GM23338 (cell line): ENCODE results near the gene COA1. TPM values are rescaled to one million over a fixed set of nuclear protein-coding genes. Genes with fewer than 3 reads are reported as not detected.

Source experiments
- ATAC-seq: fragments of 200-7000 bp; cut with Tn5 transposase; 3 replicates; pipeline ENCODE4 v1.9.1; 2020
- DNase-seq: peaks from one replicate; pipeline ENCODE4 v3.0.0-alpha.2; 2015; ENCODE audit warnings: low spot score
- H2AFZ ChIP-seq: fragments of 200-600 bp; sonication (generic); 2 replicates; pipeline ENCODE4 v1.8.0; 2016; ENCODE audit warnings: antibody characterized with exemption, mild to moderate bottlenecking, moderate library complexity
- H3F3A ChIP-seq: fragments of 200-600 bp; sonication (generic); replicated peaks from 2 replicates; pipeline ENCODE4 v1.8.0; 2017; ENCODE audit warnings: antibody characterized with exemption, mixed run types, low read depth
- H3K27ac ChIP-seq: fragments of 200-600 bp; sonication (generic); 2 replicates; pipeline ENCODE4 v1.6.1; 2016; ENCODE audit warnings: low read depth
- H3K27me3 ChIP-seq: fragments of 200-600 bp; sonication (generic); 2 replicates; pipeline ENCODE4 v1.8.0; 2016; ENCODE audit warnings: mild to moderate bottlenecking, mixed run types, moderate library complexity; ENCODE audit not compliant: insufficient read depth
- H3K36me3 ChIP-seq: fragments of 200-600 bp; sonication (generic); 2 replicates; pipeline ENCODE4 v1.8.0; 2016; ENCODE audit warnings: mild to moderate bottlenecking; ENCODE audit not compliant: insufficient read depth
- H3K4me1 ChIP-seq: fragments of 200-600 bp; sonication (generic); 2 replicates; pipeline ENCODE4 v1.8.0; 2016; ENCODE audit warnings: mild to moderate bottlenecking, moderate library complexity; ENCODE audit not compliant: insufficient read depth
- H3K4me2 ChIP-seq: fragments of 200-600 bp; sonication (generic); 2 replicates; pipeline ENCODE4 v1.7.1; 2017; ENCODE audit warnings: mixed run types
- H3K4me3 ChIP-seq: fragments of 200-600 bp; sonication (generic); 2 replicates; pipeline ENCODE4 v1.6.1; 2016; ENCODE audit warnings: mixed run types
- H3K79me2 ChIP-seq: fragments of 200-600 bp; sonication (generic); replicated peaks from 2 replicates; pipeline ENCODE4 v1.8.0; 2017; ENCODE audit warnings: mild to moderate bottlenecking; ENCODE audit not compliant: insufficient read depth
- H3K9me2 ChIP-seq: fragments of 200-600 bp; sonication (generic); 2 replicates; pipeline ENCODE4 v1.8.0; 2017; ENCODE audit not compliant: insufficient read depth
- H4K20me1 ChIP-seq: fragments of 200-600 bp; sonication (generic); replicated peaks from 2 replicates; pipeline ENCODE4 v1.8.0; 2017; ENCODE audit warnings: mild to moderate bottlenecking; ENCODE audit not compliant: insufficient read depth
- H3K27ac Mint-ChIP-seq: 2 replicates; pipeline ENCODE4 v1.8.0; 2020; ENCODE audit warnings: inconsistent platforms, mild to moderate bottlenecking, moderate library complexity, mixed read lengths
- H3K27me3 Mint-ChIP-seq: 3 replicates; pipeline ENCODE4 v1.8.0; 2022; ENCODE audit warnings: low read depth, mild to moderate bottlenecking, moderate library complexity, mixed read lengths, inconsistent platforms; ENCODE audit not compliant: insufficient read depth, poor library complexity
- H3K36me3 Mint-ChIP-seq: 3 replicates; pipeline ENCODE4 v1.8.0; 2021; ENCODE audit warnings: low read depth, mild to moderate bottlenecking, inconsistent platforms, moderate library complexity, mixed read lengths
- H3K4me1 Mint-ChIP-seq: 3 replicates; pipeline ENCODE4 v1.8.0; 2020; ENCODE audit warnings: mild to moderate bottlenecking, inconsistent platforms, mixed read lengths
- H3K4me3 Mint-ChIP-seq: 3 replicates; pipeline ENCODE4 v1.8.0; 2021; ENCODE audit warnings: moderate library complexity, mild to moderate bottlenecking, inconsistent platforms, mixed read lengths
- H3K9me3 Mint-ChIP-seq: 3 replicates; pipeline ENCODE4 v1.8.0; 2020; ENCODE audit warnings: moderate library complexity, mild to moderate bottlenecking, inconsistent platforms, mixed read lengths
- CREB1 ChIP-seq: fragments of 250-450 bp; sonication (Bioruptor Pico); IDR thresholded peaks from 2 replicates; pipeline ENCODE4 v1.5.0; 2020; ENCODE audit warnings: low read depth, mild to moderate bottlenecking, moderate library complexity
- EZH2 ChIP-seq: fragments of 200-600 bp; sonication (generic); IDR thresholded peaks from one replicate; pipeline ENCODE4 v1.8.0; 2017; ENCODE audit warnings: antibody characterized with exemption, mild to moderate bottlenecking, low read depth; ENCODE audit not compliant: unreplicated experiment
- EZH2phosphoT487 ChIP-seq: fragments of 200-600 bp; sonication (generic); IDR thresholded peaks from one replicate; pipeline ENCODE4 v1.8.1; 2018; ENCODE audit warnings: antibody characterized with exemption; ENCODE audit not compliant: unreplicated experiment
- JUNB ChIP-seq: IDR thresholded peaks from one replicate; pipeline ENCODE4 v1.6.1; 2016; ENCODE audit warnings: antibody characterized with exemption; ENCODE audit not compliant: unreplicated experiment
- NANOG ChIP-seq: IDR thresholded peaks from 2 replicates; pipeline ENCODE4 v1.6.1; 2016; ENCODE audit warnings: antibody characterized with exemption, borderline replicate concordance
- POLR2AphosphoS5 ChIP-seq: IDR thresholded peaks from 2 replicates; pipeline ENCODE4 v1.6.1; 2016; ENCODE audit warnings: antibody characterized with exemption, low read depth
- STAT1 ChIP-seq: IDR thresholded peaks from one replicate; pipeline ENCODE4 v1.6.1; 2016; ENCODE audit warnings: antibody characterized with exemption; ENCODE audit not compliant: unreplicated experiment
- ZNF331 ChIP-seq: fragments of 250-450 bp; sonication (Bioruptor Pico); IDR thresholded peaks from 2 replicates; pipeline ENCODE4 v1.5.0; 2020; ENCODE audit warnings: low read depth, mild to moderate bottlenecking, moderate library complexity
- polyA plus RNA-seq: library from polyadenylated mRNA; unstranded; fragments of >200 nt; fragmentation: Nextera tagmentation; extraction: Ambion mirVana; gene quantifications from 2 replicates; pipeline ENCODE4 v1.2.1, GENCODE V29; 2016
- total RNA-seq: library from RNA; depleted of rRNA; stranded (reverse); fragments of >200 nt; shearing (Covaris generic); gene quantifications from 2 replicates; pipeline ENCODE4 v1.2.3, GENCODE V29; 2014
- TF ChIP-seq, protein P1 (sequence below), 2 experiments: fragments of 200-600 bp in 1 of 2; sonication (generic) in 1 of 2; conservative IDR thresholded peaks; 2 replicates each; pipeline versions ENCODE4 v1.5.1 to v1.6.1; 2016 to 2017; ENCODE audit warnings: antibody characterized with exemption in 2 of 2, low read depth in 2 of 2, mild to moderate bottlenecking in 2 of 2, moderate library complexity in 1 of 2
- TF ChIP-seq, protein P2 (sequence below): fragments of 250-450 bp; sonication (Bioruptor Pico); IDR thresholded peaks from 2 replicates; pipeline ENCODE4 v1.5.0; 2020; ENCODE audit warnings: mild to moderate bottlenecking, moderate library complexity
- TF ChIP-seq, protein P3 (sequence below): IDR thresholded peaks from one replicate; pipeline ENCODE4 v1.6.1; 2018; ENCODE audit warnings: antibody characterized with exemption; ENCODE audit not compliant: unreplicated experiment

The COA1 gene
- total and polyA plus RNA-seq, 2 experiments from 2014 or later = 156 to 158 TPM

DNA sequence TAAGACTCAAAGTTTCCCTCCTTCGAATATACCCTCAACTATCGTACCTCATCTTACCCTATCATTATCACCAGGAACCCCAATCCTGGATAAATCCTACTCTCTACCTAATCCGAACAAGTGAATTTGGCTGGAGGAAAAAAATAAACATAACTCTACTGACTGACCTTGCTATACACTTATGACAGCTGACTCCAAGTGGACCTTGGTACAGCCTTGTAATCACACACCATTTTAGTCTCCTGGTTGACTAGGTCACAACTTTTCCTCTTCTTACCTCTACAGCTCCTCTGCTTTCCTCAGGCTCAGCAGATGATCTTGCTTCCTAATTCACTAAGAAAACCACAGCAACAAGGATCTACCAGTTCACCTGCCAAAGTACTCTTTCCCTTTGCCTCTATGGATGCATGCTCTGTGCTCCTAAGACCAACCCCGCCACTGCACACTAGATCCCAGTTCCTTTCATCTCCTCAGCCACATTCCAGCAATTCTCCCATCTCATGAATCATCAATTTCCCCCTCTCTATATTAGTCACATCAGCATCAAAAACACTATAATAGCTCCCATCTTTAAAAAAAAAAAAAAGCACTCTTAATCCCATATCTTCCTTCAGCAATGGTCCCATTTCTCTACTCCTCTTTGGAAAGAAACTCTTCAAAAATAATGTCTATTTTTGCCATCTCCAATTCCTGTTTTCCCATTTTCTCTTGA, 35.5 kb downstream of the COA1 start:
- Histone ChIP-seq H3K4me2 (no peak overlapping the region), H3K4me3 (no peak overlapping the region), H2AFZ (no peak overlapping the region), H3K79me2 (peaks cover 98% of the 10 kb centered on the region), H3K9me2 (no peaks in the 10 kb centered on the region), H3K4me1 (peaks cover 46% of the 10 kb centered on the region), H3K36me3 (no peaks in the 10 kb centered on the region), H3F3A (no peaks in the 10 kb centered on the region), H3K27ac (no peak overlapping the region), H4K20me1 (peaks cover 29% of the 10 kb centered on the region), H3K27me3 (no peaks in the 10 kb centered on the region)
- no peaks in the 10 kb centered on the region; the same call in 2 of the 3 replicates for H3K36me3 Mint-ChIP-seq
- H3K4me1 Mint-ChIP-seq = peaks cover 16% of the 10 kb centered on the region; the same call in 2 of the 3 replicates
- no peaks in the 10 kb centered on the region for H3K27me3 Mint-ChIP-seq
- TF ChIP-seq EZH2 = no peak
- no peak for TF ChIP-seq POLR2AphosphoS5
- TF ChIP-seq, protein P1, sequence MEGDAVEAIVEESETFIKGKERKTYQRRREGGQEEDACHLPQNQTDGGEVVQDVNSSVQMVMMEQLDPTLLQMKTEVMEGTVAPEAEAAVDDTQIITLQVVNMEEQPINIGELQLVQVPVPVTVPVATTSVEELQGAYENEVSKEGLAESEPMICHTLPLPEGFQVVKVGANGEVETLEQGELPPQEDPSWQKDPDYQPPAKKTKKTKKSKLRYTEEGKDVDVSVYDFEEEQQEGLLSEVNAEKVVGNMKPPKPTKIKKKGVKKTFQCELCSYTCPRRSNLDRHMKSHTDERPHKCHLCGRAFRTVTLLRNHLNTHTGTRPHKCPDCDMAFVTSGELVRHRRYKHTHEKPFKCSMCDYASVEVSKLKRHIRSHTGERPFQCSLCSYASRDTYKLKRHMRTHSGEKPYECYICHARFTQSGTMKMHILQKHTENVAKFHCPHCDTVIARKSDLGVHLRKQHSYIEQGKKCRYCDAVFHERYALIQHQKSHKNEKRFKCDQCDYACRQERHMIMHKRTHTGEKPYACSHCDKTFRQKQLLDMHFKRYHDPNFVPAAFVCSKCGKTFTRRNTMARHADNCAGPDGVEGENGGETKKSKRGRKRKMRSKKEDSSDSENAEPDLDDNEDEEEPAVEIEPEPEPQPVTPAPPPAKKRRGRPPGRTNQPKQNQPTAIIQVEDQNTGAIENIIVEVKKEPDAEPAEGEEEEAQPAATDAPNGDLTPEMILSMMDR (conservative IDR thresholded peaks at IDR 0.05; ENCODE audit: low read depth in 2 of 2) = no peak
- TF ChIP-seq, protein P2, sequence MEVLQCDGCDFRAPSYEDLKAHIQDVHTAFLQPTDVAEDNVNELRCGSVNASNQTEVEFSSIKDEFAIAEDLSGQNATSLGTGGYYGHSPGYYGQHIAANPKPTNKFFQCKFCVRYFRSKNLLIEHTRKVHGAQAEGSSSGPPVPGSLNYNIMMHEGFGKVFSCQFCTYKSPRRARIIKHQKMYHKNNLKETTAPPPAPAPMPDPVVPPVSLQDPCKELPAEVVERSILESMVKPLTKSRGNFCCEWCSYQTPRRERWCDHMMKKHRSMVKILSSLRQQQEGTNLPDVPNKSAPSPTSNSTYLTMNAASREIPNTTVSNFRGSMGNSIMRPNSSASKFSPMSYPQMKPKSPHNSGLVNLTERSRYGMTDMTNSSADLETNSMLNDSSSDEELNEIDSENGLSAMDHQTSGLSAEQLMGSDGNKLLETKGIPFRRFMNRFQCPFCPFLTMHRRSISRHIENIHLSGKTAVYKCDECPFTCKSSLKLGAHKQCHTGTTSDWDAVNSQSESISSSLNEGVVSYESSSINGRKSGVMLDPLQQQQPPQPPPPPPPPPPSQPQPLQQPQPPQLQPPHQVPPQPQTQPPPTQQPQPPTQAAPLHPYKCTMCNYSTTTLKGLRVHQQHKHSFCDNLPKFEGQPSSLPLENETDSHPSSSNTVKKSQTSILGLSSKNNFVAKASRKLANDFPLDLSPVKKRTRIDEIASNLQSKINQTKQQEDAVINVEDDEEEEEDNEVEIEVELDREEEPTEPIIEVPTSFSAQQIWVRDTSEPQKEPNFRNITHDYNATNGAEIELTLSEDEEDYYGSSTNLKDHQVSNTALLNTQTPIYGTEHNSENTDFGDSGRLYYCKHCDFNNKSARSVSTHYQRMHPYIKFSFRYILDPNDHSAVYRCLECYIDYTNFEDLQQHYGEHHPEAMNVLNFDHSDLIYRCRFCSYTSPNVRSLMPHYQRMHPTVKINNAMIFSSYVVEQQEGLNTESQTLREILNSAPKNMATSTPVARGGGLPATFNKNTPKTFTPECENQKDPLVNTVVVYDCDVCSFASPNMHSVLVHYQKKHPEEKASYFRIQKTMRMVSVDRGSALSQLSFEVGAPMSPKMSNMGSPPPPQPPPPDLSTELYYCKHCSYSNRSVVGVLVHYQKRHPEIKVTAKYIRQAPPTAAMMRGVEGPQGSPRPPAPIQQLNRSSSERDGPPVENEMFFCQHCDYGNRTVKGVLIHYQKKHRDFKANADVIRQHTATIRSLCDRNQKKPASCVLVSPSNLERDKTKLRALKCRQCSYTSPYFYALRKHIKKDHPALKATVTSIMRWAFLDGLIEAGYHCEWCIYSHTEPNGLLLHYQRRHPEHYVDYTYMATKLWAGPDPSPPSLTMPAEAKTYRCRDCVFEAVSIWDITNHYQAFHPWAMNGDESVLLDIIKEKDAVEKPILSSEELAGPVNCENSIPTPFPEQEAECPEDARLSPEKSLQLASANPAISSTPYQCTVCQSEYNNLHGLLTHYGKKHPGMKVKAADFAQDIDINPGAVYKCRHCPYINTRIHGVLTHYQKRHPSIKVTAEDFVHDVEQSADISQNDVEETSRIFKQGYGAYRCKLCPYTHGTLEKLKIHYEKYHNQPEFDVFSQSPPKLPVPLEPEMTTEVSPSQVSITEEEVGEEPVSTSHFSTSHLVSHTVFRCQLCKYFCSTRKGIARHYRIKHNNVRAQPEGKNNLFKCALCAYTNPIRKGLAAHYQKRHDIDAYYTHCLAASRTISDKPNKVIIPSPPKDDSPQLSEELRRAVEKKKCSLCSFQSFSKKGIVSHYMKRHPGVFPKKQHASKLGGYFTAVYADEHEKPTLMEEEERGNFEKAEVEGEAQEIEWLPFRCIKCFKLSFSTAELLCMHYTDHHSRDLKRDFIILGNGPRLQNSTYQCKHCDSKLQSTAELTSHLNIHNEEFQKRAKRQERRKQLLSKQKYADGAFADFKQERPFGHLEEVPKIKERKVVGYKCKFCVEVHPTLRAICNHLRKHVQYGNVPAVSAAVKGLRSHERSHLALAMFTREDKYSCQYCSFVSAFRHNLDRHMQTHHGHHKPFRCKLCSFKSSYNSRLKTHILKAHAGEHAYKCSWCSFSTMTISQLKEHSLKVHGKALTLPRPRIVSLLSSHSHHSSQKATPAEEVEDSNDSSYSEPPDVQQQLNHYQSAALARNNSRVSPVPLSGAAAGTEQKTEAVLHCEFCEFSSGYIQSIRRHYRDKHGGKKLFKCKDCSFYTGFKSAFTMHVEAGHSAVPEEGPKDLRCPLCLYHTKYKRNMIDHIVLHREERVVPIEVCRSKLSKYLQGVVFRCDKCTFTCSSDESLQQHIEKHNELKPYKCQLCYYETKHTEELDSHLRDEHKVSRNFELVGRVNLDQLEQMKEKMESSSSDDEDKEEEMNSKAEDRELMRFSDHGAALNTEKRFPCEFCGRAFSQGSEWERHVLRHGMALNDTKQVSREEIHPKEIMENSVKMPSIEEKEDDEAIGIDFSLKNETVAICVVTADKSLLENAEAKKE (CRISPR knock-in tag) = no peak
- TF ChIP-seq, protein P3, sequence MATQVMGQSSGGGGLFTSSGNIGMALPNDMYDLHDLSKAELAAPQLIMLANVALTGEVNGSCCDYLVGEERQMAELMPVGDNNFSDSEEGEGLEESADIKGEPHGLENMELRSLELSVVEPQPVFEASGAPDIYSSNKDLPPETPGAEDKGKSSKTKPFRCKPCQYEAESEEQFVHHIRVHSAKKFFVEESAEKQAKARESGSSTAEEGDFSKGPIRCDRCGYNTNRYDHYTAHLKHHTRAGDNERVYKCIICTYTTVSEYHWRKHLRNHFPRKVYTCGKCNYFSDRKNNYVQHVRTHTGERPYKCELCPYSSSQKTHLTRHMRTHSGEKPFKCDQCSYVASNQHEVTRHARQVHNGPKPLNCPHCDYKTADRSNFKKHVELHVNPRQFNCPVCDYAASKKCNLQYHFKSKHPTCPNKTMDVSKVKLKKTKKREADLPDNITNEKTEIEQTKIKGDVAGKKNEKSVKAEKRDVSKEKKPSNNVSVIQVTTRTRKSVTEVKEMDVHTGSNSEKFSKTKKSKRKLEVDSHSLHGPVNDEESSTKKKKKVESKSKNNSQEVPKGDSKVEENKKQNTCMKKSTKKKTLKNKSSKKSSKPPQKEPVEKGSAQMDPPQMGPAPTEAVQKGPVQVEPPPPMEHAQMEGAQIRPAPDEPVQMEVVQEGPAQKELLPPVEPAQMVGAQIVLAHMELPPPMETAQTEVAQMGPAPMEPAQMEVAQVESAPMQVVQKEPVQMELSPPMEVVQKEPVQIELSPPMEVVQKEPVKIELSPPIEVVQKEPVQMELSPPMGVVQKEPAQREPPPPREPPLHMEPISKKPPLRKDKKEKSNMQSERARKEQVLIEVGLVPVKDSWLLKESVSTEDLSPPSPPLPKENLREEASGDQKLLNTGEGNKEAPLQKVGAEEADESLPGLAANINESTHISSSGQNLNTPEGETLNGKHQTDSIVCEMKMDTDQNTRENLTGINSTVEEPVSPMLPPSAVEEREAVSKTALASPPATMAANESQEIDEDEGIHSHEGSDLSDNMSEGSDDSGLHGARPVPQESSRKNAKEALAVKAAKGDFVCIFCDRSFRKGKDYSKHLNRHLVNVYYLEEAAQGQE = no peak
- no peak for TF ChIP-seq ZNF331 (CRISPR knock-in tag)
- TF ChIP-seq NANOG = no peak
- no peak for TF ChIP-seq EZH2phosphoT487
- TF ChIP-seq CREB1 (CRISPR knock-in tag) = no peak
- TF ChIP-seq STAT1 = no peak
- TF ChIP-seq JUNB = no peak
- H3K27ac Mint-ChIP-seq = no peak overlapping the region
- no peak overlapping the region for H3K4me3 Mint-ChIP-seq
- ATAC-seq = no peak
- no peak for DNase-seq
- H3K9me3 Mint-ChIP-seq = no peaks in the 10 kb centered on the region
